Subcutaneous adipose tissue (tissue), 4 donors: ENCODE measurements around the gene LAMB2. TPM values are rescaled to one million over a fixed set of nuclear protein-coding genes. Genes with fewer than 3 reads are reported as not detected.

Experiments
- total RNA-seq, 4 donors: library from RNA; depleted of rRNA; stranded (reverse); fragments of >200 nt; gene quantifications; one replicate each; pipeline ENCODE4 v1.1.0, GENCODE V29; 2016
- TF ChIP-seq, protein P1 (sequence below): fragments of 450-650 bp; IDR thresholded peaks from one replicate; pipeline ENCODE4 v1.5.1; 2016; ENCODE audit warnings: low read depth, mild to moderate bottlenecking, control low read depth, antibody characterized with exemption, moderate library complexity

Gene LAMB2
- total RNA-seq, 4 donors from 2014 or later = 411 to 623 (median 527) TPM

DNA sequence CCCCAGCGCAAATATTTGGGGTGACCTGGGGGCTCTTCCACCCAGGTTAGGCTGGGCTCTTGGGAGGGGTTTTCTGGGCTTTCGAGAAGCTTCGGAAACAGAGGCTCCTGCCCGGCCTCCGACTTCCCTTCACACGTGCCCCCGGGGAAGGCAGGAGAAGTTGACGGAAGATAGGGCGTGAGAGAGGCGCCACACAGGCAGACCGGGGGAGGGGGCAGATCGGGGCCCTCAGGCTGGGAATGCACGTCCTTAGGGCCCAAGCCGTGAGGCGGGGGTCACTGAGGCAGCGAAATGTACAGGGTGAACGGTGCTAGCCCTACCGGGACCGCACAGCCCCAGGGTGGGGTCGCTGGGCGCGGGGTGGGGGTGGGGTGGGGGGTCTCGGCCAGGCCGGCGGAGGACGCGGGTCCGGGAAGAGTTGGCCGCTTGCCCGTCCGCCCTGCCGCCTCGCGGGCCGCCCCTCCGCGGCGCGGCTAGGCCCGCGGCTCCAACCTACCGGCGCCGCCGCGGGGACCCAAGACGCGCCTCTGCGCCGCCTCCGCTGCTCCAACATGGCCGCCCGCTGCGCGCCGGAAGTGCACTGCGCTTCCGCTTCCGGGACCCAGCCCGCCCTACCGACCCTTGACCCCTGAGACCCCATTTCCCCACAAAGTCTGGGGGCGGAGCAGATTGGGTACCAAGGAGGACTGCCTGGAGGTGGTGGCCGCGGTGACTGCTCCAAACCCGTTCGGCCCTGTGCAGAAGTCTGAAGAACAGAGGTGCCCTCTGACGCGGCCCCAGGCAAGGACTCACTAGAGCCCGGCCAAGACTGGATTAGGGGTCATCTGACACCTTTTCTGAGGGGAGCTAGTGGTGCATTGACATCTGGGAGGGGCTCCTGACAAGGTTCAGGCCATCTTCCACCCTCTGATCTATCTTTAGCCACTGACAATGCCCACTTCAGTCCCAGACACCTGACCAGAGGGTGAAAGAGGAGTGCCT lies 33.2 kb upstream of the LAMB2 start, which contains the start of gene CCDC71:
TSS of gene CCDC71 (minus strand) at position 561 of the 981 bp plus-strand sequence. CDS start 2,123 bp downstream, outside the sequence.
- TF ChIP-seq, protein P1, sequence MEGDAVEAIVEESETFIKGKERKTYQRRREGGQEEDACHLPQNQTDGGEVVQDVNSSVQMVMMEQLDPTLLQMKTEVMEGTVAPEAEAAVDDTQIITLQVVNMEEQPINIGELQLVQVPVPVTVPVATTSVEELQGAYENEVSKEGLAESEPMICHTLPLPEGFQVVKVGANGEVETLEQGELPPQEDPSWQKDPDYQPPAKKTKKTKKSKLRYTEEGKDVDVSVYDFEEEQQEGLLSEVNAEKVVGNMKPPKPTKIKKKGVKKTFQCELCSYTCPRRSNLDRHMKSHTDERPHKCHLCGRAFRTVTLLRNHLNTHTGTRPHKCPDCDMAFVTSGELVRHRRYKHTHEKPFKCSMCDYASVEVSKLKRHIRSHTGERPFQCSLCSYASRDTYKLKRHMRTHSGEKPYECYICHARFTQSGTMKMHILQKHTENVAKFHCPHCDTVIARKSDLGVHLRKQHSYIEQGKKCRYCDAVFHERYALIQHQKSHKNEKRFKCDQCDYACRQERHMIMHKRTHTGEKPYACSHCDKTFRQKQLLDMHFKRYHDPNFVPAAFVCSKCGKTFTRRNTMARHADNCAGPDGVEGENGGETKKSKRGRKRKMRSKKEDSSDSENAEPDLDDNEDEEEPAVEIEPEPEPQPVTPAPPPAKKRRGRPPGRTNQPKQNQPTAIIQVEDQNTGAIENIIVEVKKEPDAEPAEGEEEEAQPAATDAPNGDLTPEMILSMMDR = no peak

DNA sequence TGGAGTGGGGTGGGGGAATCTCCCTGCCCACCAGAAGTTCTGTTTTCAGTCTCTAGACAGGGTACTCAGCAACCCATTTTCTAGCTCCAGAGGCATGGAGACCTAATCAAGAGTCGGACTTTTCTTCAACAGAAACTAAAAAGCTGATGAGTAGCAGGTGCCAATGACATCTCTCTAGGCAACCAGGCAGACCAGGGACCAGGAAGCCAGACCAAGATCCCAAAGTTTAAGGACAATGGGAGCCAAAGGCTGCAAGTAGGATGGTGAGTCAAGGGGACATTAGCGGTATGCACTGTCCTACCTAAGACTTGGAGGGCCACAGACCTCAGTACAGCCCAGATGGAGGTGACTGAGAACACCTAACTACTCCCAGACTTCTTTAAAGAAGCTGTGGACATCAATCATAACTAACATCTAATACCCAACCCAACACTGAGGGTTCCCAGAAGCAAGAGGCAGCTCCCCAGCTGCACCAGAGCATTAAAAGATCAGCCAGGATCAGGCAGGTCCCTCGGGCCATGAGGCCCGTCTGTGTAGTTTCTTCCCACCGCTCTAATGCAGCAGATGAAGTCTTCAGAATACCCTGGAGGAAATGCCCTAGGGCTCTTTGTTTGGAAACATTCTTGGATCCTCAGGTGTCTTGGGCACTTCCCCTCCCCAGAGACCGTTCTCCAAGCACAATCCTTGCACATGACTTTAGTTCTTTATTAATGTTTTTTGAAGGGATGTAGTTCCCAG lies 32.3 kb upstream of the LAMB2 start:
- TF ChIP-seq, protein P1 = no peak

DNA sequence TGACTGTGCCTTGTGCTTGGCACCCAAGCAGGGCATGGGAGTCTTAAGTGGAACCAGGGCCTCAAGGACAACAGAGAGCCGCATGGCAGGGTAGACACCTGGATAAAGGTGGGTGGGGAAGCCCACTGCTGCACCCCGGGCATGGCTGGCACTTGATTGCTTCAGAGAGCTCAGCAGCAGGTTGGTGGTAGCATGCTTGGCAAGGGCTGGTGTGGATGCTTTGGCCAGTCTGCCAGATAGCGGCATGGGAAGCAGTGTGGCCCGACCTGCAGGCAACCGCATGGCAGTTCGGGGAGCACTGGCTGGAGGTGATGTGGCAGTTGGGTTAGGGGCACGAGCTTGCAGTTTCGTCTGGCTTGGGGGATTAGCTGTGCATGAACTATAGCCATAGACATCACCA lies 30.8 kb upstream of the LAMB2 start:
- TF ChIP-seq, protein P1 = no peak

DNA sequence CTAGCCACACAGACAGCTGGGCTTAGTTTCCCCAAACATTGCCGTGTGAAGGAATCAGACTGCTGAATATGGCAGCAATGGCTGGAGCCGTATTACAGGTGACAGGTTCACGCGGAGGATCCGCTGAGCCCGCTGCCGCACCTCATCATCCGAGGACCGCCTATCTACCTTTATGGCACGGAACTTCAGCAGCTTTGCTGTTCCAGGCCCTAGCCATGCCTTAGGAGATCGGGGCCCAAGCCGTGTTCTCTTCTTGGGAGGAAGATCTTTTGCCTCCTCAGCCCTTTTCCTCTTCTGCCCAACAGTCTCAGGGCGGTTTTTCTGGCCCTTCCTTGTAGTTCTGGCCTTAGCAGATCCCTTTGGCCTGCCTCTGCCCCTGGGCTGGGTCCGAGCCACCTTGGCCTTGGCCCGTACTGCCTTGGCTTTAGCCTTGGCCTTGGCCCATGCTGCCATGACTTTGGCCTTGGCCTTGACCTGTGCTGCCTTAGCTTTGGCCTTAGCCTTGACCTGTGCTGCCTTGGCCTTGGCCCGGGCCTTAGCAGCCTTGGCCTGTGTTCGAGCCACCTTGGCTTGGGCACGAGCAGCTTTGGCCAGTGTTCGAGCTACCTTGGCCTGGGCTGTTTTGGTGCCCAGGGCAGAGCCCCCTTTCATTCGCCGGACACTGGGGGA lies 30.0 kb upstream of the LAMB2 start:
- TF ChIP-seq, protein P1 = no peak

DNA sequence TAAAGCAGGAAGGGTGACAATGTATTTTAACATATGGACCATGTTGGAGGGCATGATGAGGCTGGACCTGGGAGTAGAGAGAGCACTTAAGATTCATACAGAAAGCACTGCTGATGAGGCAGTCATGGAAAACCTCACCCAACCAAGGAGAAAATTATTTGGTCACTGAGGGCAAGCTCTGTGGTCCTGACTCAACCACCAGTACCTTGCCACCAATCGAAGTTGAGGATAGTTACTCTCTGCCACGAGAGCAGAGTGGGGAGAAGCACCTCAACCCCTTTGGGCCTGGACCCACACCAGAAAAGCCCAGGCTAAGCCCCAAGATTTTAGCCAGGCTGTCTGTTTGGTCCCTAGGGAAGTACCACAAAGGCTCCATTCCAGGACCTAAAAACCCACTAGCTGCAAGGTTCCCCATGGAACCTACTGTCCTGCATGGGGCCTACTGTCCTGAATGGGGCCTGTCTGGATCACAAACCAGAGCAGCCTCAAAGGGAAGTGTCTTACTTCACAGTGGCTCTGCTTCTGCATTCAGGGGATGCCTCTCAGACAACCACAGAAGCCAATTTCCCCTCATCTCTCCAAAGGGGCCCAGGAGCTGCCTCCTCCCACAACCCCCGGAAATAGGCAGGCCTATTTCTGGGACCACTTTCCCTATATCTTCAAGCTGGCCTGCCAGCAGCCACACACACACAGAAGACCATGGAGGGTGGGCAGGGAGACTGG lies 29.1 kb upstream of the LAMB2 start:
- TF ChIP-seq, protein P1 = no peak

DNA sequence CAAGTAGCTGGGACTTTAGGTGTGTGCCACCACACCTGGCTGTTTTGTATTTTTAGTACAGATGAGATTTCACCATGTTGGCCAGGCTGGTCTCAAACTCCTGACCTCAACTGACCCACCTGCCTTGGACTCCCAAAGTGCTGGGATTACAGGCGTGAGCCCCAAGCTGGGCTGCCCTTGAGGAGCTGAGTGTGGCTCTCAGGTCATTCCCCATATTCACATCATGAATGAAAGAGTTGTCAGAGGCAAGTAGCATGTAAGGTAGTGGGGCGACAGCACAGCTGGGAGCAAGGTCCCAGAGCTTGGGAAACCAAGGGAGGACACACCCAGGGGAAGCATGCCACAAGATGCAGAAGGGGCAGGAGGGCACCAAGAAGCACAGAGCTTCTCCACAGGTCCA lies 28.3 kb upstream of the LAMB2 start:
- TF ChIP-seq, protein P1 = no peak
